ENCODE results near the gene TRIM62.
A peak's percentile ranks its signal among the peaks of the same experiment; 100 is the strongest.
"Not testable (repeated sequence)": the region's sequence is repeated elsewhere in the genome, so short reads cannot be mapped to it uniquely, and the experiment has no call there.

The TRIM62 gene

DNA sequence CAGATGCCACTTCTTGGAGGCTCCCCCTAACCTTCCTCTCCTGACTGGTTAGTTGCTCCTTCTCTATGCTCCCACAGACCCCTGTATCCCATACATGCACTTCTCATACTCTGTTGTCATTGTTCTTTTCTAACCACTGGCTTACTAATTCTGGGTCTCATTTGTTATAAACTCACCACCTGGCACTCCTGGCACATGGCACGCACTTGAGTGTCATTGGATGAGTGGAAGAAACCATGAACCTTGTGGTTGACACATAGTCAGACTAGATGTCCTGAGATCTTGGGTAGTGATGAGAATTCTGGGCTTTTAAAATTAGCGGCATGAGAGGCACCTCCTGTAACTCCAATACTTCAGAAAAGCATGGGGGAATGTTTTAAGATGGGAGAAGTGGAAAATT is 49.3 kb downstream of the TRIM62 start:
- DNase-seq (ENCODE audit: low read depth), result peak; percentile 3

DNA sequence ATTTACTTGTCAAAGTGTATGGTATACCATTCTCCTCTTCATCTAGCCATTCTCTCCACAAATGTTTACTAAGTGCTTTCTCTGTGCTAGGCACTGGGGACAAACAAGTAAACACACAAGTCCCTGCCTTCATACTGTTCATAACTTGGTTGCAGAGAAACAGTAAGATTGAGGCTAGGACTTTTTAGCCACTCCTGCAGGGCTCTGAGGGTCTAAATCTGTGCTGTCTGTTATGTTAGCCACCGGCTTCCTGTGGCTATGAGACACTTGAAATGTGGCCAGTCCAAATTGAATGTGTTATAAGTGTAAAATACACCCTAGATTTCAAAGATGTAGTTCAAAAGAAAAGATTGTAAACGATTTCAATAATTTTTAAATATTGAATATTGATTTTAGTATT is 50.7 kb downstream of the TRIM62 start:
- no peak for DNase-seq (ENCODE audit: low read depth)

DNA sequence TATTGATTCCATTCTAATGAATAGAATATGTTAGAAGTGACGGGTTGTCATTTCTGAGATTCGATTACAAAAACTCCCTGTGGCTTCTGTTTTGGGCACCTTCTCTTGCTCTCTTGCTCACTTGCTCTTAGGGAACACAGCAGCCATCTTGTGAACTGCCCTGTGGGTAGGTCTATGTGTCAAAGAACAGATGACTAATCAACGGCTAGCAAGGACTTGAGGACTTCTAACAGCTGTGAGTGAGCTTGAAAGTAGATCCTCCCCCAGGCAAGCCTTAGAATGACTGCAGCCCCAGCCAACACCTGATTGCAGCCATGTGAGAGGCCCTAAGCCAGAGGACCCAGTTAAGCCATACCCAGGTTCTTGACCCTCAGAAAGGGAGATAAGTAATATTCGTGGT is 51.5 kb downstream of the TRIM62 start:
- peak; percentile 20 for DNase-seq (ENCODE audit: low read depth)

DNA sequence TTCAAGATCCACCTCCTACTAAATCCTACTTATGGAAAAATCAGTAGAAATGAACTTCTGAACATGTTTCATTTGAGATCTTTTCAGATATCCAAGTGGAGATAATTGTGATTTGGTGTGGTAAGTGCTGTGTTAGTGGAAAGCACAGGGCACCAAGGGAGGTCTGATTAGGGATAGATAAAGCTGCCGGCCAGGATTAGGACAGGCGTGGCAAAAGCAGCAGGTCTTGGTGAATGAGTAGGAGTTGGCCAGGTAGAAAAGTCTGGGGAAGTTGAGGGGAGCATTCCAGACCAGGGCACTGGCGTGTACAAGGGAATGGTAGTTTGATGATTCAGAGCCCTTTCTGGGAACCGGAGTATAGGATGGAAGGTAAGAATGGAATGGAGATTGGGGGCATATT is 53.1 kb downstream of the TRIM62 start:
- DNase-seq (ENCODE audit: low read depth), result no peak

DNA sequence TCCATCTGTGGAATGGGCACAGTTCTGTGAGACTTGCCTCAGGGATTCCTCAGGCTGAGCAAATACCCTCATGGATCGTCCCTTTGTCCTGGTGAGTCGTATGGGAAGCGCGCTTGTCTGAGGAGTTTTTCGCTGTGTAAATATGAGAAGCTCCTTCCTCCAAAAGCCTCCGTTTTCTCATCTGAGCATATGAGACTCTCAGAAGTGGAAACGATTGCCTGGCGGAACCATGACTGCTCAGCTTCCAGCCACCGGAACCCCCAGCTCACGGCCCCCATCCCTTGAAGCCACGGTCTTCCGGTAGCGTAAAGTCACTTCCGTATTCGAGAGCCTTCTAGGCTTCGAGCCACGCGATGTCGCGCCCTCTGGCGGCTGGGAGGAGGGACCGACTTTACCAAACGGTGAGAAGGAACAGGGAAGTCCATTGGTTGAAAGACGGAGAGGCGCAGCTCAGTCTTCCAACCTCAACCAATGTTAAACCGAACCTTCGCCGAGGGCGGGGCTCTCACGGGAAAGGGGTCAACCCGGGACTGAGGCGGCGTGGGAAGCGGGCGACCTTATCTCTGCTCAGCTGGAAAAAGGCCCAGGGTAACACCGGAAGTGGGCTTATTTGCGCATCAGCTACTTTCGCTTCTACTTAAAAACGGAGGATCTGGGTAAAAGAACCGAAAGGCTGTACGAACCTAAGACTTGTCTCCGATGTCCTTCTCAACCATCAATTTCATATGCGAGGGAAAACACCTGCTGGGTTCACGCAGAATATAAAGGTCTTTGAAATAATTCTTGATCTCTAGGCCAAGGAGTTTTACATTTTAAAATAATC is 54.6 kb downstream of the TRIM62 start:
- peak; percentile 97 for DNase-seq (ENCODE audit: low read depth)

DNA sequence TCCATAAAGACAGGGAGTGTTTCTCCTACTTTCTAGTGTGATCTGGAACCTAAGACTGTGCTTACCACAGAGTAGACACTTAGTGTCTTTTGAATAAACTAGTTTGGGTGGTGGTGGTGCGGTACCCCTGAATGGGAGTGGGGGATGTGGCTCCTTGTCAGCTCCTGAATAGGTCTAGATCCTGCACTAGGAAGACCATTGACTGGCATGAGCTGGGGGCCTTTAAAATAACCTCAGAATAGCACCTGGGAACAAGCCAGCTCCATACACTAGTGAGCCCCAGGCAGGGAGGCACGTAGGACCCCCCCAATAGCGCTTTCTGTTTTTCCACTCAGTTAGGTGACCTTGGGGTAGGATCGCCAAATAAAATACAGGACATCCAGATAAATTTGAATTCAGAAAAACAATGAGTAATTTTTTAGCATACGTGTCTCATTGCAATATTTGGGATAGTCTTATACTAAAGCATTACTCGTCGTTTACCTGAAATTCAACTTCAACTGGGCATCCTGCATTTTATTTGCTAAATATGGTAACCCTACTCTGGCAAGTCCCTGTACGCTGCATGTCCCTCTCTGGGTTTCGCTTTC is 55.3 kb downstream of the TRIM62 start:
- DNase-seq (ENCODE audit: low read depth), result no peak

DNA sequence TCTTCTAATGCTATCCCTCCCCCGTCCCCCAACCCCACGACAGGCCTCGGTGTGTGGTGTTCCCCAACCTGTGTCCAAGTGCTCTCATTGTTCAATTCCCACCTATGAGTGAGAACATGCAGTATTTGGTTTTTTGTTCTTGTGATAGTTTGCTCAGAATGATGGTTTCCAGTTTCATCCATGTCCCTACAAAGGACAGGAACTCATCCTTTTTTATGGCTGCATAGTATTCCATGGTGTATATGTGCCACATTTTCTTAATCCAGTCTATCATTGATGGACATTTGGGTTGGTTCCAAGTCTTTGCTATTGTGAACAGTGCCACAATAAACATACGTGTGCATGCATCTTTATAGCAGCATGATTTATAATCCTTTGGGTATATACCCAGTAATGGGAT is 57.2 kb downstream of the TRIM62 start:
- DNase-seq (ENCODE audit: low read depth), result not testable (repeated sequence)

DNA sequence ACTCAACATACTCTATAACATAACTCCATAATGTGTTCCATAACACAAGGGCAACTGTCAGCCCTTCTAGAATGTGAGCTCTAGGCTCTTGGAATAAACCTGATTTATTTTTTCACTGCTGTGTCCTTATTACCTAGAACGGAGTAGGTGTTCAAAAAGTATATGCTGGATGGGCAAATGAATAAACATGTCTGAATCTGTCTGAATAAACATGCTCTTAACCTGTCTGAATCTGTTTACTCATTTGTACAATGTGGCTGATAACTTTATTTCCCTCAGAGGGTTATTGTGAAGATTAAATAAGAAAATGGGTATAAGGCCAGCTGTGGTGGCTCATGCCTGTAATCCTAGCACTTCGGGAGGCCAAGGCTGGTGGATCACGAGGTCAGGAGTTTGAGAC is 58.6 kb downstream of the TRIM62 start:
- DNase-seq (ENCODE audit: low read depth), result no peak

DNA sequence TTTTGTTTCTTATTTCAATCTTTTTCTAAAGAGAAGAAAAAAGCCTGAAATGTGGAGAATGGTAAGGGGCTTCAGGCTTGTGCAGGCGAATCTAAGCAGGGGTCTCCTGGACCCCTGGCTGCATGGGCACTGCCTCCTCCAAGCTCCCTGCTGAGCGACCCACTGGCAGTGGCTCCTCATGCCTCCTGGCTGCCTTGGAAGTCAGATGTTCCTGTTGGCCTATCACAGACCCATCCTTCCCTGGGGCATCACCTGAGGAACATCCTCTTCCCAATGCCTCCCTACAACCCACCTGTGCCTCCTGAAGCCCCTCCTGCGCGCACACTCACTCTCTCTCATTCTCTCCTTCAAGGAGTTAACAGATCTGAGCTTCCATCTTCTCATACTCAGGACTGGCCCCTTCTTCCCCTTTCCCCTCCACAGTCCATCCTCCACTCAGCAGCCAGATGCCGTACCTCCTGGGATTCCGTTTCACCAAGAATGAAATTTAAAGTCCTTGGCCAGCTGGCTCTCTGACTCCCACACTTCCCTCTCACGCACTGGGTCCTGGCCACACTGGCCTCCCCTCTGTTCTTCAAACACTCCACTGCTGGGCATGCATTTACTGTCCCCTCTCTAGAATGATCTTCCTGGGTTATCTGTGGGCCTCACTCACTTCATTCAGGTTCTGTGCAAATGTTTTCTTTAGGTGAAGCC is 59.2 kb downstream of the TRIM62 start:
- no peak for DNase-seq (ENCODE audit: low read depth)

DNA sequence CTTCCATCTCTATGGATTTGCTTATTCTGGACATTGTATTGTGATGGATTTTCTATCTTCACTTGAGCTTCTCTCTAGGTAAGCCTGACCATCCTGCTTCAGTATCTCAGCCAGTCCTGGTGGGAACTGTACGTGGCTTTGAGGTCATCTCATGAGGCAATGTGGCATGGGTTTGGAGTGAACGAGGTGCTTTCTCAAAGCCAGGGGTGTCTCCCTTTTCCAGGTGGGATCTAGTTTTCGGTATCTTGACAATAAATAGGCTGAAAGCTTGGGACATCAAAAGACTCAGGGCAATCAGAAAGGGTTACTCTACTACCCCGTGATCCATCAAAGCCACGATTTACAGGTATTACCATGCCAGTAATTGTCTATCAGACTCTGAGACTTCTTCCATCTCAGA is 60.1 kb downstream of the TRIM62 start:
- no peak for DNase-seq (ENCODE audit: low read depth)

DNA sequence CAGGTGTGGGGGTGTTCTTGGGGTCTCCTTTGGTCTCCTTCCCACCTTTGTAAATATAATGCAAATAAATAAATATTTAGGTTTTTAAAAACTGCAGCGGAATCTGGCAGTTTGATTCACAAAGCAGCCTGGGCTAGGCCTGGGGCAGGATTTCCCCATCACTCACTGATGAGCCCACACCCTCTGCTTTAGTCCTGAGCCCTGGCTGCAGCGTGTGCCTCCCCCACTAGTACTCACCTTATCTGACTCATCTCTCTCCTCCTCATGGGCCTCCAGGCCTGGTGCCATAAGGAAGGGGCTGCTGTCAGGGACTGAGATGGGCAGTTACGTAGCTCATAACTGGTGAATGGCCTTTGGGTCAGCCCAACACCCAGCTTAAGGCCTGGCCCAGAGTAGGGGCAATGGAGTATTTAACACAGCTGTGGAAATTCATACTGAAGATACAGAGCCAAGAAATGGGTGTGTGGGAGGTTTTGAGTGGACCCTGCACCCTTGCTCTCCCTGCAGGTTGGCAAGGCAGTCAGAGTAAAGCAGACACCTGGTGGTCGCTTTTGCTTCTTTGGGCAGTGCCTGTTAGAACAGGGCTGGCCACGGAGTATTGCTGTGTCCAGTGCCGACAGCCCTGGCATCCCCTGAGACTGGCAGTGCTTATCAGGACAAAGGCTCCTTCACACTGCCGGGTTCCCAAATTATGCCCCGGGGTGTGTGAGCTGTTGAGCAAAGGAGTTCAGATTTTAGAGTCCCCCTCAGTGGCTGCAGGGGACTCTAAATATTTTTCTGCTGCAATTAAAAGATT is 61.2 kb downstream of the TRIM62 start:
- DNase-seq (ENCODE audit: low read depth), result no peak

DNA sequence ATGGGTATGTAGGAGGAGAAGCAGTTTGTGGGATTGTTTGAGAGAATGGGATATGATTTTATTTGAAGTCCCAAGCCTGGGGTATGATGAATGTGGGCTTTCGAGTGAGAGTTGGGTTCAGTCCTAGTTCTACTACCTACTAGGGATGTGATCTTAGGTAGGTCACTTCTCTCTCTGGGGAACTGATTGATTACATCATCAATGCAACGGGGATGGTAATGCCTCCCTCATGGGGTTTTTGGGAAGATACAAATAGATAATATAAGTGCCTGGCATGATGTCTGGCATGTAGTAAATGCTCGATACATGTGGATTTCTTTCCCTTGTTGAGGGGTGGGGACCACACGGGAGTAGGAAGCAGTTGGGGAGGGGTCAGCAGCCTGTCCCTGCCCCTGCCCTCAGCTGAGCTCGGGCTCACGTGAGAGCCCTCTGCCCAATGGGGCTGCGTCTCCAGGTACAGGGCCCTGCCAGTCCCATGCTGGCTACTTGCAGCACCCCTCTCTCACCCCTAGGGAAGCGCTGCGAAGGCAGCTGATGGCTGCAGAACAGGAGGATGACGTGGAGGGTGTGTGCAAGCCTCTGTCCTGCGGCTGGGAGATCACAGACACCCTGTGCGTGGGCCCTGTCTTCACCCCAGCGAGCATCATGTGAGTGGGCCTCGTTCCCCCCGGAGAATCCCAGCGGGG is 62.2 kb downstream of the TRIM62 start:
- no peak for DNase-seq (ENCODE audit: low read depth)

DNA sequence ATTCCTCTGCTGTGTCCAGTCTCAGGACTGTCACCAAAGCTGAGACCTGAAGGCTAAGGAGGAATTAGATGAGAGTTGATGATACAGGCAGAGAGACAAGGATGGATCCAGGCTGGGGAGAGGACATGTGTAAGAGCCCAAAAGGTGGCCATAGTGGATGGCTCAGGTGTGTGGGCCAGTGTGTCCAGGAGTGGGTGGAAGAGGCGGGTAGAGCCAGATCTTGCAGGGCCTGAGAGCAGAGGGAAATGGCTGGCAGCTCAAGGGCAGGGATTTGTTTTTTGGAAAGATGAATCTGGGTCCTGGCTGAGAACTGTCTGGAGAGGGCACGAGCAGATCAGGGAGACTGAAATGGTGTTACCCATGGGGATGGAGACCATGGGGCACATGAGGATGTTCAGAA is 62.8 kb downstream of the TRIM62 start:
- DNase-seq (ENCODE audit: low read depth), result no peak

DNA sequence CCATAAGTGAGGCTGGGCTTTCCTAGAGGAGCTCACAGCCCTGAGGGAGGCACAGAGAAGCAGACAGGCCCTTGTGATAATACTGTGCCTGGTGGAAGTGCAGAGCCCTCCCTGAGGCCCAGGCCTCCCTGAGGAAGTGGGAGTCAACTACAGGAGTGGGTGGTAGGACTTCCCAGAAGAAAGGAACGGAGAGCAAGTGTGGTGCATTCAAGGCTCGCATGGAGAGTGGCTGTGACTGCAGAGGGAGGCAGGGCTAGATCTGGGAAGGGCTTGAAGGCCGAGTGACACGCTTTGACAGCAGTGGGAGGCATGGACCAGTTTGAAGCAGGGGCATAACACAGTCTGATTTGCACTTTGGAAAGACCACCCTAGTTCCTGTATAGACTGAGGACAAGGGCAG is 63.6 kb downstream of the TRIM62 start:
- DNase-seq (ENCODE audit: low read depth), result no peak

DNA sequence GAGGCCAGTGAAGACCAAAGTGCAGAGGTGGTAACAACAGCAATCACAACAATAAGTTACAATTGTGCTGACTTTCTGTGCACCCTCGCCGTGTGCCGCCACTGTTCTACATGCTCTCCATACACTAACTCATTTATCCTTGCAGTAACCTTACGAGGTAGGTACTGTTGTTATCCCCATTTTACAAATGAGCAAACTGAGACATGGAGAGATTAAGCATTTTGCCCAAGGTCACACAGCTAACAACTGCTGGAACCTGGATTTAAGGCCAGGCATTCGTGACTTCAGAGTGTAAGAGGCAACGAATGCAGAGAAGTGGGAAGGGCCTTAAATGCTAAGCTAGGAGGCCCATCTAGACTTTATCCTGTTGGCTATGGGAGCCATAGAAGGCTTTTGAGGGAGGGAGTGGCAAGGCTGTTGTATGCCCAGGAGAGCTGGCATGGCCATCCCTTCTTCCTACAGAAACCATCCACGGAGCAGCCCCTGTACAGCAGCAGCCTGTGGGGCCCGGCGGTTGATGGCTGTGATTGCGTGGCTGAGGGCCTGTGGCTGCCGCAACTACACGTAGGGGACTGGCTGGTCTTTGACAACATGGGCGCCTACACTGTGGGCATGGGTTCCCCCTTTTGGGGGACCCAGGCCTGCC is 64.3 kb downstream of the TRIM62 start:
- no peak for DNase-seq (ENCODE audit: low read depth)

DNA sequence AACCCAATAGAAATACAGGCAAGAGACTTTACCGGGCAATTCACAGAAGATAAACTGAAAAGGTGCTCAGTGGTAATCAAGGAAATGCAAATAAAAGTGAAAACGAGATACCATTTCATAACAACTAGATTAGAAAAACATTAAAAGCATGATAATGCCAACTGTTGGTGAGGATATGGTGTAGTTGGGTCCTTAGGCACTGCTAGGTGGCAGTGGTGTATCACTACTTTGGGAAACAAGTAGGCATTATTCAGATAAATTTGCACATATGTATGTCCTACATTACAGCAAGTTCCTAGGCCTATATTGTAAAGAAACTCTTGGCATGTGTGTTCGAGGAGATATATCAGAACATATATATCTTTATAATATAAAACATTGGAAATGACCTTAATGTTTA is 69.9 kb downstream of the TRIM62 start:
- DNase-seq (ENCODE audit: low read depth), result no peak

DNA sequence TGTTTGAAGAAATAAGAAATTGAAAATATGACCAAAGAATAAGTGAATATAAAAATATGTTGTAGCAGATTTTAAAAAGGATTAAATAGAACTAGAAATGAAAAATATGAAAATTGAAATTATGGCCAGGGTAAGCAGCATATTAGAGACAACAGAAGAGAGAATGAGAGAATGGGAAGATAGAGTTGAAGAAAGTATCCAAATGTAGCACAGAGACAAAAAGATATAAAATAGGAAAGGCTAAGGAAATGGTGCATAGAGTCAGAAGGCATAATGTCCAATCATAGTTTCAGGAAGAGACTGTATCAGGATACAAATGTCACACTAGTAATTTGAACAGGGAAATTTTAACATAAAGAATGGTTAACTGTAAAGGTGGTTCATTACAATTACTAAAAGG is 71.4 kb downstream of the TRIM62 start:
- no peak for DNase-seq (ENCODE audit: low read depth)

DNA sequence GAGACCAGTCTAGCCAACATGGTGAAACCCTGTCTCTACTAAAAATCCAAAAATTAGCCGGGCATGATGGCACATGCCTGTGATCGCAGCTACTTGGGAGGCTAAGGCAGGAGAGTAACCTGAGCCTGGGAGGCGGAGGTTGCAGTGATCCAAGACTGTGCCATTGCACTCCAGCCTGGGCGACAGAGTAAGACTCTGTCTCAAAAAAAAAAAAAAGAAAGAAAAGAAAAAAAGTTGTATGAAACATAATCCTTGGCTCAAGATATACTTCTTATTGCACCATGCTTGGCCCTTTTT is 81.8 kb downstream of the TRIM62 start:
- DNase-seq (ENCODE audit: low read depth), result not testable (repeated sequence)

DNA sequence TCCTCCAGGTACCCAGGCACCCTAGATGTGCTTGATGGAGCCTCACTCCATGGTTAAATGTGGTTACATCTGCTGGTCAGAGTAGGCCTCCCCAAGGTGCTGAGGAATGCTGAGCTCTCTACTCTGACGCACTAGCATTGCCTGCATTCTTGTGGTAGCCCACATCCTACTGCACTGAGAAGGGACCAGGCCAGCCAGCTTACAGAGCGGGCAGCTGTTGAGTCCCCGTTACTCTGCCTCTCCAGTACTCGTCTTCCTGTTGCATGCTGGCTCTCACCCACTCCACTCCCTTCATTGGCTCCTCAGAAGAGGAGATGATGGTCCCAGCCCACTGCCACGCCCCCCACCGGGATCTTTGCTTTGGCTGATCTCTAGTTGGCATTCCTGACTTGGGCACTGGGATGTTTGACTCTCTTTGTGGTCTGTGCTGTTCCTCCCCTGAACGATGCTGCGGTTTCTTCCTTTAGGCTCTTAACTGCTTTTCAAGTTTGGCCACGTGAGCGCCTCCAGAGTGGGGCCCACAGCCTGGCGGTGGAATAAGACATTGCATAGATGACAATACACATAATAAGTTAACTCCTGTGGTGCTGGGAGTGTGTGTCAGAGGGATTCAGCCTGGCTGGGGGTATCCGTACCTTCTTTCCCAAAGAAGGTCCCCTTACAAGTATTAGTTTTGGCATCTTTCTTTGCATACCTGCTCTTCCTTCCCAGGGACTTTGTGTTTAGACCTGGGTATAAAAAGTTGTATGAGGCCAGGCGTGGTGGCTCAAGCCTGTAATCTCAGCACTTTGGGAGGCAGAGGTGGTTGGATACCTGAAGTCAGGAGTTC is 82.3 kb downstream of the TRIM62 start:
- DNase-seq (ENCODE audit: low read depth), result peak; percentile 63

DNA sequence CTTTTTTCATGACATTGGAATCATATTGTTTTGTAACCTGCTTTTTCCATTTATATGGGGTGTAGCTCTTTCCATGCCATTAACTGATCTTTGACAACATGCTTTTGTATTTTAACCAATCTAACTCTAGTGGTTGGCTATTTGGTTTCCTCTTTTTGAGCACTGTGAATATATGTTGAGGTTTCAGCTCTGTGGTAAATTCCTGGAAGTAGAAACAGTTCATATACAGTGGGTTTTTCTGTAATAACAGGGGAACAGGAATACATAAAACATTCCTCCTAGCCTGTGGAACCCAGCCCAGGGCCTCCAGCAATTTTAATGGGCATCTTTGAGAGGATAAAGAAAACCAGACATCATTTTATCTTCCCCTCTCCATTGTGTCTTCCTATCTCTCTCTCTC is 83.5 kb downstream of the TRIM62 start:
- DNase-seq (ENCODE audit: low read depth), result no peak

DNA sequence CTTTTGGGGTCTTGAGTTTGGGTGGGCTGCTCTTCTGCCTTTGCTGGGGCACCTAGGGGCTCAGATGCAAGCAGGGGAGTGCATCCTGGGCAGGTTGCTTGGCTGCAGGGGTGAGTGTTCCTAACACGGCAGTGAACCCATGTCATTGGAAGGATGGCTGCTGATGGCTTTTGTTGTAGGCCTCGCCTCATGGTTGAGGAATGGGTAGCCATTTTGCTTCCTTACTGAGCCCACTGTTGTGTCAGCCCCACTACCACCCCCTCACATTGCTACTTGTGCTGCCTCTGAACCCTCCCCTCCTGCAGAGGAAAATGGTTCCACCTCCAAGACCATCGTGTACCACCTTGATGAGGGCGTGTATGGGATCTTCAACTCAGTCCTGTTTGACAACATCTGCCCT is 84.1 kb downstream of the TRIM62 start:
- no peak for DNase-seq (ENCODE audit: low read depth)
